OCI-LY1 (cell line): Measurements from ENCODE around the gene PPIL4.

Source experiments
- H2AFZ ChIP-seq: fragments of 200-600 bp; sonication (generic), shearing (Covaris generic); 2 replicates; pipeline ENCODE4 v1.6.0; 2014; ENCODE audit warnings: antibody characterized with exemption, mild to moderate bottlenecking, low read length
- H3F3A ChIP-seq: fragments of 200-600 bp; sonication (generic), shearing (Covaris generic); 2 replicates; pipeline ENCODE4 v1.6.0; 2014; ENCODE audit warnings: mild to moderate bottlenecking, antibody characterized with exemption, low read length, moderate library complexity; ENCODE audit not compliant: insufficient read depth
- H3K27ac ChIP-seq: fragments of 200-600 bp; sonication (generic); 2 replicates; pipeline ENCODE4 v1.5.1; 2014; ENCODE audit warnings: low read length, mixed run types, mild to moderate bottlenecking, low read depth; ENCODE audit not compliant: poor library complexity, severe bottlenecking
- H3K27me3 ChIP-seq: fragments of 200-600 bp; sonication (generic); 2 replicates; pipeline ENCODE4 v1.6.0; 2014; ENCODE audit warnings: antibody characterized with exemption, mild to moderate bottlenecking, low read length, moderate library complexity; ENCODE audit not compliant: insufficient read depth
- H3K36me3 ChIP-seq: fragments of 200-600 bp; sonication (generic); 2 replicates; pipeline ENCODE4 v1.6.1; 2014; ENCODE audit warnings: mild to moderate bottlenecking, antibody characterized with exemption, low read length, moderate library complexity, mixed read lengths; ENCODE audit not compliant: insufficient read depth
- H3K4me1 ChIP-seq: fragments of 200-600 bp; sonication (generic); 2 replicates; pipeline ENCODE4 v1.5.1; 2014; ENCODE audit warnings: mild to moderate bottlenecking, low read length, moderate library complexity; ENCODE audit not compliant: insufficient read depth, severe bottlenecking
- H3K4me2 ChIP-seq: fragments of 200-600 bp; sonication (generic), shearing (Covaris generic); 2 replicates; pipeline ENCODE4 v1.6.1; 2014; ENCODE audit warnings: low read length
- H3K4me3 ChIP-seq: fragments of 200-600 bp; sonication (generic); 2 replicates; pipeline ENCODE4 v1.5.1; 2014; ENCODE audit warnings: low read length, low read depth, mild to moderate bottlenecking, mixed read lengths; ENCODE audit not compliant: poor library complexity, severe bottlenecking
- H3K79me2 ChIP-seq: fragments of 200-600 bp; shearing (Covaris generic); 2 replicates; pipeline ENCODE4 v1.6.1; 2016; ENCODE audit warnings: mixed run types, low read length, mixed read lengths; ENCODE audit not compliant: insufficient read depth
- H3K9ac ChIP-seq: fragments of 200-600 bp; sonication (generic), shearing (Covaris generic); 2 replicates; pipeline ENCODE4 v1.6.1; 2014; ENCODE audit warnings: mild to moderate bottlenecking, low read length, mixed read lengths
- H3K9me2 ChIP-seq: fragments of 200-600 bp; sonication (generic), shearing (Covaris generic); 2 replicates; pipeline ENCODE4 v1.6.1; 2014; ENCODE audit warnings: low read depth, mild to moderate bottlenecking, low read length, mixed read lengths
- H3K9me3 ChIP-seq: fragments of 200-600 bp; shearing (Covaris generic); 2 replicates; pipeline ENCODE4 v1.6.1; 2014; ENCODE audit warnings: low read length, mixed read lengths
- H4K20me1 ChIP-seq: fragments of 200-600 bp; sonication (generic), shearing (Covaris generic); 2 replicates; pipeline ENCODE4 v1.6.0; 2016; ENCODE audit warnings: mild to moderate bottlenecking, low read length; ENCODE audit not compliant: insufficient read depth
- EZH2 ChIP-seq: fragments of 200-600 bp; sonication (generic), shearing (Covaris generic); IDR thresholded peaks from 2 replicates; pipeline ENCODE4 v1.8.0; 2017; ENCODE audit warnings: borderline replicate concordance, mixed run types, mild to moderate bottlenecking, antibody characterized with exemption, low read length, moderate library complexity, mixed read lengths
- TF ChIP-seq, protein P1 (sequence below): fragments of 200-600 bp; sonication (generic), shearing (Covaris generic); IDR thresholded peaks from 2 replicates; pipeline ENCODE4 v1.5.1; 2017; ENCODE audit warnings: mild to moderate bottlenecking, antibody characterized with exemption, low read length, moderate library complexity, mixed read lengths

The PPIL4 gene

DNA sequence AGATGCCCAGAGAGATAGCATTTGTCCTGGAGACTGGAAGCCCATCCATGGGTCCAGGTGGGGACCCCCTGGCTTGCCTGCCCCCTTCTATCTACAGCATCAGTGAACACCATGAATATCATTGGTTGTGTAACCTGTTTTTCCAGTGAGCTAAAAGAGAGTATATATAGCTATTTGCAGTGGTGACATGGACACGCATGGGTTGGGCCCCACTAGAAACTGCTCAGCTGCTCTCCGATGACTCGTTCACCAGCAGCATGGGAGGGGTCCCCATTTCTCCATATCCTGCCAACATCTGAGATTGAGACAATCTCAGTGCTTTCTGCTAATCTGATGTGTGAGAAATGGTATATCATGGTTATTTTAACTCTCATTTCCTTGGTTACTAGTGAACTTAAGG lies 57.0 kb downstream of the PPIL4 start:
- no peaks in the 10 kb centered on the region for H4K20me1 ChIP-seq
- no peak overlapping the region for H3K9ac ChIP-seq
- no peaks in the 10 kb centered on the region for H3K36me3 ChIP-seq
- no peaks in the 10 kb centered on the region for H3K79me2 ChIP-seq
- H3K9me2 ChIP-seq, result no peaks in the 10 kb centered on the region
- no peak overlapping the region for H3K4me3 ChIP-seq
- no peak overlapping the region for H3K27ac ChIP-seq
- no peaks in the 10 kb centered on the region for H3K9me3 ChIP-seq
- TF ChIP-seq, protein P1, sequence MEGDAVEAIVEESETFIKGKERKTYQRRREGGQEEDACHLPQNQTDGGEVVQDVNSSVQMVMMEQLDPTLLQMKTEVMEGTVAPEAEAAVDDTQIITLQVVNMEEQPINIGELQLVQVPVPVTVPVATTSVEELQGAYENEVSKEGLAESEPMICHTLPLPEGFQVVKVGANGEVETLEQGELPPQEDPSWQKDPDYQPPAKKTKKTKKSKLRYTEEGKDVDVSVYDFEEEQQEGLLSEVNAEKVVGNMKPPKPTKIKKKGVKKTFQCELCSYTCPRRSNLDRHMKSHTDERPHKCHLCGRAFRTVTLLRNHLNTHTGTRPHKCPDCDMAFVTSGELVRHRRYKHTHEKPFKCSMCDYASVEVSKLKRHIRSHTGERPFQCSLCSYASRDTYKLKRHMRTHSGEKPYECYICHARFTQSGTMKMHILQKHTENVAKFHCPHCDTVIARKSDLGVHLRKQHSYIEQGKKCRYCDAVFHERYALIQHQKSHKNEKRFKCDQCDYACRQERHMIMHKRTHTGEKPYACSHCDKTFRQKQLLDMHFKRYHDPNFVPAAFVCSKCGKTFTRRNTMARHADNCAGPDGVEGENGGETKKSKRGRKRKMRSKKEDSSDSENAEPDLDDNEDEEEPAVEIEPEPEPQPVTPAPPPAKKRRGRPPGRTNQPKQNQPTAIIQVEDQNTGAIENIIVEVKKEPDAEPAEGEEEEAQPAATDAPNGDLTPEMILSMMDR, result no peak
- no peak for TF ChIP-seq EZH2
- H3K4me2 ChIP-seq, result no peak overlapping the region
- no peak overlapping the region for H2AFZ ChIP-seq
- no peaks in the 10 kb centered on the region for H3K27me3 ChIP-seq
- peaks cover 30% of the 10 kb centered on the region for H3K4me1 ChIP-seq
- no peaks in the 10 kb centered on the region for H3F3A ChIP-seq

DNA sequence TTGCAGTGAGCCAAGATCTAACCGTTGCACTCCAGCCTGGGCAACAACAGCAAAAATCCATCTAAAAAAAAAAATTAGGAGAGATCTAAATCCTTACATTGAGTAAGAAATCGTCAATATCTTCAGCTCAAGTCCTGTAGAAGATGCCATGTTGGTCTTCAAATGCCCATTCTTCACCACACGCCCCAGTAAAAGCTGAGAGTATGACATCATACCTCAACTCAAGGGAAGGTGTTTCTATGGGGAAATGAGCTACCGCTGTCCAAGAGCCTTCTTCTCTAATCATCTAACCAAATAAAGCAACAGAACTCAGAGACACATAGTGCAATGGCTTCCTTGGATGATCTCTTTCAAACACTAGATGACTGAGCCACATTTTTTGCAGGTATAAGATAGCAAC lies 58.5 kb downstream of the PPIL4 start:
- Histone ChIP-seq H3K79me2 (no peaks in the 10 kb centered on the region), H3K4me1 (peaks cover 45% of the 10 kb centered on the region), H3F3A (peaks cover 12% of the 10 kb centered on the region; the same call in 1 of the 2 replicates), H3K4me3 (no peak overlapping the region), H3K27ac (no peak overlapping the region), H3K36me3 (no peaks in the 10 kb centered on the region), H3K9me2 (no peaks in the 10 kb centered on the region), H3K9ac (no peak overlapping the region), H3K27me3 (no peaks in the 10 kb centered on the region), H4K20me1 (no peaks in the 10 kb centered on the region), H3K4me2 (no peak overlapping the region), H3K9me3 (no peaks in the 10 kb centered on the region), H2AFZ (no peak overlapping the region)
- TF ChIP-seq, protein P1, result no peak
- TF ChIP-seq EZH2, result no peak

DNA sequence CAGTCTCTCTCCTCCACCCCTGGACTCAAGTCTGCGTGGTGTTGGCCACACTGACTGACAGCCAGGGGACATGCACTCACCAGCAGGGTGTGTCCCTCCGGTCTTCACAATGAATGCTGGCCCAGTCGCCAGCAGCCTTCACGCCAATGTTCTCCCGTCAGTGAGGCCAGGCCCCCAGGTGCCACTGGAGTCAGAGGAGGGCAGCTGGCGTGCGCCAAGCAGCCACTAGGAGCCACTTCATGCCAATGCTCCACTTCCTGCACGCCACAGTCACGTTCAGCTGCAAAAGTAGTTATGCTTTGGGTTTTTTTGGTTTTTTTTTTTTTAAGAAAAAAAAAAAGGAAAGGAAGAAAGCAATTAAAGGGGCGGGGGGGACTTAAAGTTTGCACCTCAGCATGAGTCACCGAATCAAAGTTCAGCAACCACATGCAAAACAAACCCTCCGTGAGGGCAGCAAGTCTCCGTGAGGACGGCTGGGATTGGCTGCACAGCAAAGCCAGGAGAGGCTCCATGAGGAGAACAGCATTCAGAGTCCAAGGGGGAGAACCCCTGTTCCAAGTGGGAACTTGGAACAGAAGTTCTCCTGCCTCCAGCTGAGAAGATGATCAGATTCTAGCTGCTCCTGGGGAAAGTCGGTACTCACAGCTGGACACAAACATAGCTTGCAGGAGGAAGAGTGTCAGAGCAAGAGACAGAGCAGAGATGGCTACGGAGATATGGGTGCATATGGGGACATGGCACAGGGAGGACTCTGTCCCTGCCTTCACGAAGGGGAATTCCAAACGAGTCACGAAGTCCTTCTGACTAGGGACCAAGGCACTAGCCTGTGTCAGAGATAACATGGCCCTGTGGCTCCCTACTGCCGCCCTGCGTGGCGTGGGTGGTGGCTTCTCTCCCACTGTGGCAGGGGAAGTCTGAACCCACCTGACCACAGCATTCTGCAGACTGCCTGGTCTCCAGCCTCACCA lies 60.8 kb downstream of the PPIL4 start, which contains the start of gene ZC3H12D:
ZC3H12D (minus strand) TSS at position 282 of the 968 bp plus-strand sequence. CDS start 10,471 bp downstream, outside the sequence.
- Histone ChIP-seq H3K9me2 (no peaks in the 10 kb centered on the region), H3K36me3 (no peaks in the 10 kb centered on the region), H3F3A (peaks cover 17% of the 10 kb centered on the region; the same call in 1 of the 2 replicates), H2AFZ (peak within 1 kb of the TSS; percentile 33; the same call in 1 of the 2 replicates), H3K4me2 (peak within 1 kb of the TSS; percentile 87), H3K27ac (peak within 1 kb of the TSS; percentile 98), H3K4me1 (peaks cover 68% of the 10 kb centered on the region), H3K9me3 (no peaks in the 10 kb centered on the region), H3K27me3 (no peaks in the 10 kb centered on the region), H4K20me1 (no peaks in the 10 kb centered on the region), H3K79me2 (no peaks in the 10 kb centered on the region), H3K4me3 (peak within 1 kb of the TSS; percentile 66), H3K9ac (peak within 1 kb of the TSS; percentile 78)
- TF ChIP-seq, protein P1, result peak; percentile 57
- TF ChIP-seq EZH2, result no peak
